Measurements from ENCODE around the gene TSPOAP1.

GRCh38 chr17:58320163-58320558, 8.4 kb downstream of the TSPOAP1 start:
- TF ChIP-seq, protein P1, sequence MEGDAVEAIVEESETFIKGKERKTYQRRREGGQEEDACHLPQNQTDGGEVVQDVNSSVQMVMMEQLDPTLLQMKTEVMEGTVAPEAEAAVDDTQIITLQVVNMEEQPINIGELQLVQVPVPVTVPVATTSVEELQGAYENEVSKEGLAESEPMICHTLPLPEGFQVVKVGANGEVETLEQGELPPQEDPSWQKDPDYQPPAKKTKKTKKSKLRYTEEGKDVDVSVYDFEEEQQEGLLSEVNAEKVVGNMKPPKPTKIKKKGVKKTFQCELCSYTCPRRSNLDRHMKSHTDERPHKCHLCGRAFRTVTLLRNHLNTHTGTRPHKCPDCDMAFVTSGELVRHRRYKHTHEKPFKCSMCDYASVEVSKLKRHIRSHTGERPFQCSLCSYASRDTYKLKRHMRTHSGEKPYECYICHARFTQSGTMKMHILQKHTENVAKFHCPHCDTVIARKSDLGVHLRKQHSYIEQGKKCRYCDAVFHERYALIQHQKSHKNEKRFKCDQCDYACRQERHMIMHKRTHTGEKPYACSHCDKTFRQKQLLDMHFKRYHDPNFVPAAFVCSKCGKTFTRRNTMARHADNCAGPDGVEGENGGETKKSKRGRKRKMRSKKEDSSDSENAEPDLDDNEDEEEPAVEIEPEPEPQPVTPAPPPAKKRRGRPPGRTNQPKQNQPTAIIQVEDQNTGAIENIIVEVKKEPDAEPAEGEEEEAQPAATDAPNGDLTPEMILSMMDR (IDR thresholded peaks at IDR 0.05; ENCODE audit: poor library complexity) = no peak
- TF ChIP-seq EZH2 (IDR thresholded peaks at IDR 0.05; ENCODE audit: borderline replicate concordance) = no peak

All from hepatocyte (in vitro differentiated cells).